NT2/D1 (cell line): Measurements from ENCODE around the gene C1QTNF5.

Experiments used
- SUZ12 ChIP-seq: IDR thresholded peaks from 2 replicates; pipeline ENCODE4 v1.6.1; 2011; ENCODE audit not compliant: insufficient read length, insufficient read depth; ENCODE audit errors: extremely low read depth
- YY1 ChIP-seq: IDR thresholded peaks from 2 replicates; pipeline ENCODE4 v1.6.1; 2011; ENCODE audit not compliant: insufficient read length, insufficient read depth
- ZNF274 ChIP-seq: IDR thresholded peaks from 2 replicates; pipeline ENCODE4 v1.6.1; 2011; ENCODE audit warnings: mild to moderate bottlenecking, low read depth, low read length

DNA sequence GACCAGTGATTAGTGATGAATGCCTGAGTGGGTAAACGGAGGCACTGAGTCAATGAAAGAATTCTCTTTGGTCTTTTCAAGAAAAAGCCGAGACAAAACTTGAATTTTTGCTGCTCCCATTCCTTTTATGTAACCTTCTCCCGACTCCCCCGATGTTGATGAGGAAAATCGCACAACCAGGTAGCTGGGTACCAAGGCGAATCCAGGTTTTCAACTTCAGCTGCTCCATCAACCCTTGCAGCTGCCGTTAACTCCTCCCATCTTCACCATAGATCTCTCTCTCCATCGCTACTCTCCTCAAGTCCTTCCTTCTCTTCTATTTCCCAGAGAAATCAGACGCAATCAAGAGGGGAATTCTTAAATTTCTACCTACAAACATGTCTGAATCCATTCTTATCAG, 41.4 kb upstream of the C1QTNF5 start:
- TF ChIP-seq YY1 (no peak), ZNF274 (no peak), SUZ12 (no peak)
